Epithelial cell of prostate (primary cell): Measurements from ENCODE around the gene RHOB.
"Not testable (repeated sequence)": the region's sequence is repeated elsewhere in the genome, so short reads cannot be mapped to it uniquely, and the experiment has no call there.

Source experiments
- DNase-seq: peaks from one replicate; pipeline ENCODE4 v3.0.0-alpha.2; 2011; ENCODE audit warnings: low read depth, low spot score
- H3K27ac ChIP-seq: fragments of 450-650 bp; 2 replicates; pipeline ENCODE4 v1.5.1; 2017; ENCODE audit warnings: mild to moderate bottlenecking

Gene RHOB

DNA sequence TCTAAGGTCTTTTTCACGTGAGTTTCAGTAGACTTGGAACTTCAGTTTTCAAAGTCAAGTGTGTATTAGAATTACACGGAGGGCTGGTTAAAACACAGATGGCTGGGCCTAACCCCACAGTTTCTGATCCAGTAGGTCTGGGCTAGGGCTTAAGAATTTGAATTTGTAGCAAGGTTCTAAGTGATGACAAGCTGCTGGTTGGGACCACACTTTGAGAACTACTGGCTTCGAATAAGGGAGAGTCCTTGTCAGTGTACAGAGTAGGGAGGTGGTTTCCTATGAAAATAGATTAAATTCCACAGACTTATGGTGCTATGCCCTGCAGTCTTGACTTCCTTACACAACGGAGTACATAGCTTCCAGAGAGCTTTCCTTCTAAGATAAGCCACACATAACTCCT lies 4.5 kb downstream of the RHOB start:
- DNase-seq, result no peak
- no peak overlapping the region for H3K27ac ChIP-seq

DNA sequence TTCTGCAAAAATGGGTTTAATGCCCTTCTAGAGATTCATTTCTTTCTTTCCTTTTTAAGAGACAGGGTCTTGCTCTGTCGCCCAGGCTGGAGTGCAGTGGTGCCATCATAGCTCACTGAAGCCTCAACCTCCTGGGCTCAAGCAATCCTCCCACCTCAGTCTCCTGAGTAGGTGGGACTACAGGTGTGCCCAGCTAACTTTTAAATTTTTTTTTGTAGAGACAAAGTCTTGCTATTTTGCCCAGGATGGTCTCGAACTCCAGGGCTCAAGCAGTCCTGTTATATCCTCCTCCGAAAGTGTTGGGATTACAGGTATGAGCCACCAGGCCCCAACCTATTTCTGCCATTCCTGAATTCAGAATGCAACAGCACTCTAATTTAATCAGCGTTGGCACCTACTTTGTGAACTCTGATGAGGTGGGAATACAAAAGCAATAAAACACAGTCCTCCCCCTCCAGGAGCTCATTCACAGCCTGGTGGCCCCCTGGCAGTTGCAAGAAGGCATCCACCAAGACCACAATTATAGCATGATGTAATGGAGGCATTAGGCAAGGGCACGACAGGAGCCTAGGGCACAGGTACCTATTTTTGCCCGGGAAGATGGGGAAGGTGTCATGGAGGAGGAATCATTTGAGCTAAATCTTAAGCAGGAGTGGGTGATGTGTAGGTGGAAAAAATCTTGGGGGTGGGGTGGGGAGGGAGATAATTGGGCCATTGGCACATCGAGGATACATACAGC lies 5.1 kb downstream of the RHOB start:
- no peak for DNase-seq
- no peak overlapping the region for H3K27ac ChIP-seq

DNA sequence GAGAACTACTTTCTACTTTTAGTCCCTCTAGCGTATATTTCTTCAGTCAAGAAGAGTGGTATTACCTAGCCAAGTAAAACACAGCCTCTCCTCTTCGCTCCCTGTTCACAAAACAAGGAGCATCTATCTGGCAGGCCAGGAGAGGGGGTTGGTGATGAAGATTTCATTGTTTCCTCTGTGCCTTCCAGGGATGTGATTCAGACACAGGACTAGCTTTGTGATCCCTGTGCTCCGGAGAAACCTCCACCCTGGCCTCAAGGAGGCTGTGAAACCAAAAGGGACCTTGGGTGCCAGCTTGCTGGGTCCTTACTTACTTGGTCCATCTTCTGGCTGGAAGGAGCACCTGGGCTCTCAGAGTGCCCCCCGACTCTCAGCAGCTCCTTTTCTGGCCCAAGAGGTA lies 5.7 kb downstream of the RHOB start:
- no peak for DNase-seq
- no peak overlapping the region for H3K27ac ChIP-seq

- H3K27ac ChIP-seq, result no peak overlapping the region
- DNase-seq, result no peak
These were observed 6.2 kb downstream of the RHOB start for GRCh38 chr2:20453087-20453486.

- DNase-seq, result no peak
- no peak overlapping the region for H3K27ac ChIP-seq
These were observed 7.4 kb downstream of the RHOB start for GRCh38 chr2:20454036-20454981.

DNA sequence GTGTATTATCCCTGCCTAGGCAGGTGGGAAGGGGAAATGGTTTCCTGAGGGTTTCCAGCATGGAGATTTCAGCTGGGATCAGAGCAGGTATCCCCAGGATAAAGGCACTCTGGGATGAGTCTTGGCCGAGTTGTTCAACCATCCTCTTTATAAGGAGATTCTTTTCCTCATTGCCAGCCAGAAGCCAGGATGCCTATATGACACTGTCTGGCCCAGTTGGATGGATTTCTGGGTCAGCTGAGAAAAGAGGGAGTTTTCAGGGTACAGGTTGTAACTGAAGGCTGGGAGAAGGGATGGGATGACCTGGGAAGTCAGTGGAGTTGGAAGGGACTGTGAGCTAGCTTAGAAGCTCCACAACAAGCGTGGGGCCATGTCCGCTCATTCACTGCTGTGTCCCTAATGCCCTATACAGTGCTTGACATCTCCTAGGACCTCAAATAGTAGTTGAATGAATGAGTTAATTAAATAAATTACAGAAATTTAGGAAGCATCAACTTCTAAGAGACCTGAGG lies 8.3 kb downstream of the RHOB start:
- no peak overlapping the region for H3K27ac ChIP-seq
- DNase-seq, result no peak

GRCh38 chr2:20456116-20456571 lies 9.3 kb downstream of the RHOB start:
- no peak overlapping the region for H3K27ac ChIP-seq
- no peak for DNase-seq

DNA sequence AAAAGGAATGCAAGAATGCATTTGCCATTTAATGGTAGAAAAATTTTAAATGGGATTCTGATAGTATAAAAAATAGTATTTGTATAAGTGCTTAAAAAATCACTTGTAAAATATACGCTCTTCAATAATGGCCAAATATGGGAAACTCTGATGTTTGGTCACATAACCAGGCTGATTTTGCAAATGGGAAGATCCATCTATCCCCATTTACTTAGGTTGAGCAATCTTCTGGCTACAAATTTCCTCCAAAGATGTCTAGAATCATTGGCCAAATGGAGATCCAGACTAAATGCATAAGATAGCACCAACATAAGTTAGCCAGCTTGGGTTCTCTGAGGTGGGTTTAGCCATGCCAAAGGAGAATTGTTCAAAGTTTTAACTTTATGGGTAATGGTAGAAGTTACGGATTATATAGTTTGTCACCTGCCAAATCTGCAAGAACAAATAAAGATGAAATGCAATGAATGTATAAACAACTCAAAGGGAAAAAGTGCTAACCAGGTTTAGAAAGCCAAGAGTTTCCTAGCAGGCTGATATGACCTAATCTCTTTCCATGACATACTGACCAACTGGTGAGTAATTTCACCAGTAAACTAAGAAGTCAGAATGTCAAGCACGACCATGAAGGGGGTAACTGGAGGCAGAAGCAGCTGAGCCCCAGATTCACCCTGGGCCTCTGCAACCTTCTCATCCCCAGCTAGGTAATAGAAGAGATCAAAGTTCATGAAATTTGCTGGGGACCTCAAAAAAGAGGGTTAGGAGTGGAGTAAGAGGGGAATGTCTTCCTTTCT lies 10.0 kb downstream of the RHOB start:
- H3K27ac ChIP-seq, result no peak overlapping the region
- DNase-seq, result no peak

GRCh38 chr2:20457661-20458630 lies 11.1 kb downstream of the RHOB start:
- H3K27ac ChIP-seq, result no peak overlapping the region
- DNase-seq, result no peak

DNA sequence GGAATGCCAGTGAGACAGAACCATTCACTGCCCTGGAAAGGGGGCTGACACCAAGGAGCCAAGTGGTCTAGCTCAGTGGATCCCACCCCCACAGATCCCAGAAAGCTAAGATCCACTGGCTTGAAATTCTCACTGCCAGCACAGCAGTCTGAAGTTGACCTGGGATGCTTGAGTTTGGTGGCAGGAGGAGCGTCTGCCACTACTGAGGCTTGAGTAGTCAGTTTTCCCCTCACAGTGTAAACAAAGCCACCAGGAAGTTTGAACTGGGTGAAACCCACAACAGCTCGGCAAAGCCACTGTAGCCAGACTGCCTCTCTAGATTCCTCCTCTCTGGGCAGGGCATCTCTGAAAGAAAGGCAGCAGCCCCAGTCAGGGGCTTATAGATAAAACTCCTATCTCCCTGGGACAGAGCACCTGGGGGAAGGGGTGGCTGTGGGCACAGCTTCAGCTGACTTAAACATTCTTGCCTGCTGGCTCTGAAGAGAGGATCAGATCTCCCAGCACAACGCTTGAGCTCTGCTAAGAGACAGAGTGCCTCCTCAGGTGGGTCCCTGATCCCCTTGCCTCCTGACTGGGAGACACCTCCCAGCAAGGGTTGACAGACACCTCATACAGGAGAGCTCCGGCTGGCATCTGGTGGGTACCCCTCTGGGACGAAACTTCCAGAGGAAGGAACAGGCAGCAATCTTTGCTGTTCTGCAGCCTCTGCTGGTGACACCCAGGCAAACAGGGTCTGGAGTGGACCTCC lies 12.0 kb downstream of the RHOB start:
- not testable (repeated sequence) for DNase-seq, H3K27ac ChIP-seq

DNA sequence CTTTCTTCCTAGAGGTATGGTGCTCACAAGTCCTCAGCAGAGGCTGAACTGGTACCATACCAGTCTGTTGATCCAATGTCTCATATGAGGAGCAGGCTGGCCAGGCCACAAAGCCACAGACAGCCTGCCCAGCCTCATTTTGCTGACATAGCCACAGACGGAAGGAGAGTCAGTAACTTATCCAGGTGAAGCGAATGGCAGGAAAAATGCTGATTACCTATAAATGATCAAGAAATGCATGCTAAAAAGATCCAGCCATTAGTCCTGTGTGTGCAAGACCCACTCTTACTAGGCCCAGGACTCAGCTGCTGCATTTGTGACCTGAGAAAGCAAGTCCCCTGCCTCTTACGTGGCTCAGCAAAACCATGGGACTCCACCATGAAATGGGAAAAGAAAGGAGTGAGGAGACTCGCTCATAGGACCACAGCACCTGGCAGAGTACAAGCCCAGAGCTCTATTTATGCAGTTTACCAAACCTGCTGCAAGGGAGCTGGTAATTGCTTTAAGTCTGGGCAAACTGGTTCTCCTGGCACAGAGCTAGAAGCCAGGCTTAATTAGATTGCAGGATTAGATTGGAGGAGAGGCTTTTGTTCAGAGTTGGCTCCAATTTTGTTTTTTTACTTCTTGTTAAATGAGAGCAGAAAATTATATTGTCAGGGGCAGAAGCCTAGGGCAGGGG lies 19.0 kb downstream of the RHOB start:
- DNase-seq, result no peak
- no peak overlapping the region for H3K27ac ChIP-seq

DNA sequence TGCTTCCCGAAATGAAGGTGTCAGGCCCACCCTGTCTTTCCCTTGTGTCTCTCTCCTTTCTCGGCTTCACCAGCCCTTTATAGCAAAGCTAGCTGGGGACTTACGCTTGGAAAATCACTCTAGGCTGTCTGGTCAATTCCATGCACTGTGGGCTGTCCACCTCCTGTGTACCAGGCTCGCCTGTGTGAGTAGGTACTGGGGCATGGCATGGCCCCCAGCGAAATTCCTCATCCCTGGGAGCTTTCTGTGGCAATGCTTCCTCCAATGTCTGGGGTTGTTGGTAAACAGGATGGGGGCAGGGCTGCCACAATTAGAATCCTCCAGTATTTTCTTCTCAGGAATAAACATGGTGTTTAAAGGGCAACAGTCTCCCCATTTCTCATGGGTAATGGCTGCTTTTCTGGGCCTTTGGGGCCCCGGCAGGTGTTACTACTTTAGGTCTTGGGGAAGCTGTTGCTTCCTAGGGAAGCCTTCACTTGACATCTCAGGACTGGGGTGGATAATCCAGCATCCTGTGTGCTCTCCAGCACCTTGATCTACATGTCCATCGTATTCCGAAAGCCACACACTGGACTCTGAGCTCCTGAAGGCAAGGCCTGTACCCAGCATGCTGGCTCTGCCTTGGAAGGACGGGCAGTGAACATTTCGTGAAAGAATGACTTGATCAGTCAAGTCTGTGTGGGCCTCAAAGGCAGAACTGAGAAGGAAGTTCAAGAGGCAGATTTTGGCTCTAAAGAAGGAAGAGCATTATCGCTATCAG lies 21.1 kb downstream of the RHOB start:
- H3K27ac ChIP-seq, result no peak overlapping the region
- DNase-seq, result no peak

DNA sequence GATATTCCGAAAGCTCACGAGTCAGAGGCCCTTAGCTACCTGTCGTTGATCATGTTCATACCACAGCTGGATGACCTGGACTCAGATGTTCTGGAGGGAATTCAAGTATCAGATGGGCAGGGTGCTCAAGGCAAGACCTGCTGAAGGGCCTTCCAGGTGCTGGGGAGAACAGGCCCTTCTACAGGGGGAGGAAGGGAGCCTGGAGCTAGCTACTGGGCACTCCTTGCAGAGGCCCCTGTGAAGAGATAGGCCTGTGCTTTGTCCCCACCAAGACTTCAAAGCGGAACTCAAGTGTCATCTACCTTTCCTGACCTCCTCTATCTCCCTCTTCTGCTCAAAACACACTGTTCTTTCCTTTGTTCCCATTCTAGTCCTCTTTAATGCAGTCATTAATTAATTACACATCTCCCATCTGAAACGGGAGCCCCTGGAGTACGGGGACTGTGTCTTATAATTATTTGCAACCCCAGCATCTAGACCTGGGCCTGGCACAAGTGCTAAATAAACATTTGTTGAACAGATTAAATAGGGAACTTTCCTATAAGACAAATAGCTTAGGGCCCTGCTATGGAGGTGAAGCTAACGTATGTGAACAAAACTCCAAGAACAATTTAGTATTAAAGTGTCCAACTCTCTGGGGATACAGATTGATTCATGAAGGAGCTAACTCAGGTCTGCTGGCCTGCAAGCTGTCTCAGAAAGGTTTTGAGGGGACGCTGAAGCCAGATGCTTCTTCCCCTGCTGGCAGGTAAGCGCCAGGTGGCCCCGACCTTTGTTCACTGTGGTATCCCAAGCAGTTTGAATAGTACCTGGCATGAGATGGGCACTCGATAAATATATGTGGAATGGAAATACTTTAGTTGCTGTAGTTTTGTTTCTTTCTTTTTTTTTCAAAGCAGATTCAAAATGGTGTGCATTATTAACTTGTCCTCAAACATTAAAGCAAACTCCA lies 22.0 kb downstream of the RHOB start:
- H3K27ac ChIP-seq, result no peak overlapping the region
- no peak for DNase-seq

DNA sequence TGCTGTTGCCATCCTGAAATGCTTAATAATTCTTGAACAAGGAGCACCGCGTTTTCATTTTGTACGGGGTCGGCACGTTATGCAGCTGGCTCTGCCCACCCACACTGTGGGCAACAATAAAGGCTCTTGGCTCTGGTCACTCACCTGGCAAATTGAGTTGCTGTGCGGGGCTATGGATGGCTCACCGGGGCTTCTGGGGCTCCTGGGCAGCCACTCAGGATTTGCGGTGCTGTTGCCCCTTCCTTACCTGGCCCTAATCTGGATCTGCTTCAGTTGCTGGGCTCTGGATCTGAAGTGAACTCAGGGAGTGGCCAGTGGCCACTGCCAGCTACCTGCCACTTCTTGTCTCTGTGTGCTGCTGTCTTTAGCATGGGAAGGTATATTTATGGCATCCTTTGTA lies 22.7 kb downstream of the RHOB start:
- DNase-seq, result no peak
- no peak overlapping the region for H3K27ac ChIP-seq

DNA sequence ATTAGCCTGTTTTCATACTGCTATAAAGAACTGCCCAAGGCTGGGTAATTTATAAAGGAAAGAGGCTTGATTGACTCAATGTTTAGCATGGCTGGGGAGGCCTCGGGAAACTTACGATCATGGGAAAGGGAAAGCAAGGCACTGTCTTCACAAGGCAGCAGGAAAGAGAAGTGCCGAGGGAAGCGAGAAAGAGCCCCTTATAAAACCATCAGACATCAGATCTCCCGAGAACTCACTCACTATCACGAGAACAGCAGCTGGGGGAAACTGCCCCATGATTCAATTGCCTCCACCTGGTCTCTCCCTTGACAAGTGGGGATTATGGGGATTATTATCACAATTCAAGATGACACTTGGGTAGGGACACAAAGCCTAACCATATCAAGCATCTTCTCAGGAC lies 23.3 kb downstream of the RHOB start:
- H3K27ac ChIP-seq, result no peak overlapping the region
- DNase-seq, result no peak

- no peak for DNase-seq
- no peak overlapping the region for H3K27ac ChIP-seq
These were observed 24.3 kb downstream of the RHOB start for GRCh38 chr2:20471148-20471547.
